NOMO-1 treated with DMSO at 0.1 percent for 48 hours (cell line): Measurements from ENCODE around the gene SLC16A5.
A peak's percentile ranks its signal among the peaks of the same experiment; 100 is the strongest.

ENCODE experiments used
- DNase-seq: peaks from one replicate; lab custom pipeline; 2025; ENCODE audit not compliant: unreplicated experiment; lab: John Stamatoyannopoulos, UW

The SLC16A5 gene

GRCh38 chr17:75084039-75084660 lies 3.6 kb upstream of the SLC16A5 start:
- no peak for DNase-seq

- no peak for DNase-seq
These were observed 1.1 kb upstream of the SLC16A5 start for GRCh38 chr17:75086496-75087181.

- no peak for DNase-seq
These were observed 584 bp upstream of the SLC16A5 start for GRCh38 chr17:75087182-75087557.

GRCh38 chr17:75088465-75089417 lies 987 bp downstream of the SLC16A5 start:
- no peak for DNase-seq

- no peak for DNase-seq
These were observed 3.4 kb downstream of the SLC16A5 start for GRCh38 chr17:75090871-75091854.

- no peak for DNase-seq
These were observed 4.1 kb downstream of the SLC16A5 start for GRCh38 chr17:75091855-75092327.

- DNase-seq = no peak
These were observed 5.9 kb downstream of the SLC16A5 start for GRCh38 chr17:75093548-75094158.

GRCh38 chr17:75094871-75095399 lies 7.2 kb downstream of the SLC16A5 start:
- no peak for DNase-seq

- DNase-seq = peak; percentile 78
These were observed 8.4 kb downstream of the SLC16A5 start for GRCh38 chr17:75096082-75096625.

- no peak for DNase-seq
These were observed 10.1 kb downstream of the SLC16A5 start for GRCh38 chr17:75097865-75098264.

GRCh38 chr17:75098861-75099260 lies 11.1 kb downstream of the SLC16A5 start:
- DNase-seq = no peak

GRCh38 chr17:75099881-75100595 lies 12.3 kb downstream of the SLC16A5 start:
- no peak for DNase-seq

- peak; percentile 75 for DNase-seq
These were observed 14.6 kb downstream of the SLC16A5 start for GRCh38 chr17:75102385-75102821.

- DNase-seq = no peak
These were observed 16.1 kb downstream of the SLC16A5 start for GRCh38 chr17:75103601-75104554.

GRCh38 chr17:75105126-75106080 lies 17.6 kb downstream of the SLC16A5 start:
- DNase-seq = no peak

- no peak for DNase-seq
These were observed 20.4 kb downstream of the SLC16A5 start for GRCh38 chr17:75108193-75108592.

GRCh38 chr17:75109046-75109406 lies 21.3 kb downstream of the SLC16A5 start:
- no peak for DNase-seq
